Limb (tissue), 2 donors: ENCODE results near the gene IQSEC2.

ENCODE experiments used
- DNase-seq, 2 donors: peaks; one replicate each; pipeline ENCODE4 v3.0.0-alpha.2; 2016; ENCODE audit errors: extremely low spot score in 2 of 2

IQSEC2 gene

GRCh38 chrX:53305219-53305995 is 24.0 kb upstream of the IQSEC2 start:
- DNase-seq: no peak

GRCh38 chrX:53303195-53303594 is 21.8 kb upstream of the IQSEC2 start:
- no peak for DNase-seq

GRCh38 chrX:53300157-53300556 is 18.8 kb upstream of the IQSEC2 start:
- no peak for DNase-seq

- DNase-seq: no peak
Measured at GRCh38 chrX:53294024-53294648, 12.8 kb upstream of the IQSEC2 start.

GRCh38 chrX:53291596-53291995 is 10.2 kb upstream of the IQSEC2 start:
- DNase-seq: no peak

GRCh38 chrX:53290441-53291041 is 9.2 kb upstream of the IQSEC2 start:
- DNase-seq: no peak

GRCh38 chrX:53288189-53288588 is 6.8 kb upstream of the IQSEC2 start:
- DNase-seq: peak in 1 of 2 donors; percentile 64

- peak; percentile 3 to 39 for DNase-seq
Measured at GRCh38 chrX:53287493-53288138, 6.2 kb upstream of the IQSEC2 start.

GRCh38 chrX:53286171-53286570 is 4.8 kb upstream of the IQSEC2 start:
- DNase-seq: no peak

GRCh38 chrX:53285591-53285990 is 4.2 kb upstream of the IQSEC2 start:
- no peak for DNase-seq

- DNase-seq: peak; percentile 11 to 63
Measured at GRCh38 chrX:53284684-53285447, 3.5 kb upstream of the IQSEC2 start.

GRCh38 chrX:53283567-53283966 is 2.2 kb upstream of the IQSEC2 start:
- DNase-seq: no peak

- no peak for DNase-seq
Measured at GRCh38 chrX:53283099-53283498, 1.7 kb upstream of the IQSEC2 start.

- DNase-seq: no peak
Measured at GRCh38 chrX:53281963-53282695, 745 bp upstream of the IQSEC2 start.

- DNase-seq: no peak
Measured at GRCh38 chrX:53280331-53281320, 758 bp downstream of the IQSEC2 start.

- no peak for DNase-seq
Measured at GRCh38 chrX:53279296-53280237, 1.8 kb downstream of the IQSEC2 start.

GRCh38 chrX:53272808-53273337 is 8.5 kb downstream of the IQSEC2 start:
- no peak for DNase-seq

- no peak for DNase-seq
Measured at GRCh38 chrX:53269536-53270107, 11.8 kb downstream of the IQSEC2 start.
